Nephron progenitor cell (in vitro differentiated cells): ENCODE results near the gene DDR1.
"Not testable (repeated sequence)": the region's sequence is repeated elsewhere in the genome, so short reads cannot be mapped to it uniquely, and the experiment has no call there.

Experiments
- DNase-seq: peaks from one replicate; pipeline ENCODE4 v3.0.0; 2021
- H3K27ac Mint-ChIP-seq: 2 replicates; pipeline ENCODE4 v1.8.0; 2021; ENCODE audit warnings: mild to moderate bottlenecking, moderate library complexity, mixed read lengths
- H3K27me3 Mint-ChIP-seq: 2 replicates; pipeline ENCODE4 v1.8.0; 2021; ENCODE audit warnings: mild to moderate bottlenecking, low read depth, mixed read lengths; ENCODE audit not compliant: poor library complexity
- H3K36me3 Mint-ChIP-seq: 2 replicates; pipeline ENCODE4 v1.8.0; 2021; ENCODE audit warnings: low read depth, mixed read lengths
- H3K4me1 Mint-ChIP-seq: 2 replicates; pipeline ENCODE4 v1.8.0; 2021; ENCODE audit warnings: mixed read lengths
- H3K4me3 Mint-ChIP-seq: 2 replicates; pipeline ENCODE4 v1.8.0; 2021; ENCODE audit warnings: mild to moderate bottlenecking, moderate library complexity, mixed read lengths
- H3K9me3 Mint-ChIP-seq: 2 replicates; pipeline ENCODE4 v1.8.0; 2021; ENCODE audit warnings: mild to moderate bottlenecking, moderate library complexity, mixed read lengths
- TF ChIP-seq, protein P1 (sequence below): fragments of 200-600 bp; sonication (generic); IDR thresholded peaks from 2 replicates; pipeline ENCODE4 v1.5.0; 2021; ENCODE audit warnings: antibody characterized with exemption

Gene DDR1

DNA sequence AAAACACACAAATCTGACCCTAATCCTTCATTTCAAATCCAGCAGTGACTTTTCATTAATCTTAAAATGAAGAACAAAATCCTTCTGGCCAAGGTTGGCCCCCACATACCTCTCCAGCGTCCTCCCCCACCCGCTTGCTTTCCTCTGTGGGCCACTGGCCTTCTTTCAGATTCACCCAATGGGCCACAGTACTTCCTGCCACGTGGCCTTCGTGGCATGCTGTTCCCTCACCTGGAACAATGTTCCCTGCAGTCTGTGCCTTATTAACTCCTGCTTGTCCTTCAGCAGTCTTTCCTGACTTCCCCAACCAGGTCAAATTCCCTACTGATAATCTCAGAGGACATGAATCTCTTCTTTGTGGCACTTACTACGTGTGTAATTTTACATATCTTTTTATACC is 18.4 kb downstream of the DDR1 start:
- H3K27me3 Mint-ChIP-seq = peaks cover 3% of the 10 kb centered on the region
- H3K4me3 Mint-ChIP-seq = no peak overlapping the region
- peak overlapping the region; percentile 12 for H3K27ac Mint-ChIP-seq
- TF ChIP-seq, protein P1, sequence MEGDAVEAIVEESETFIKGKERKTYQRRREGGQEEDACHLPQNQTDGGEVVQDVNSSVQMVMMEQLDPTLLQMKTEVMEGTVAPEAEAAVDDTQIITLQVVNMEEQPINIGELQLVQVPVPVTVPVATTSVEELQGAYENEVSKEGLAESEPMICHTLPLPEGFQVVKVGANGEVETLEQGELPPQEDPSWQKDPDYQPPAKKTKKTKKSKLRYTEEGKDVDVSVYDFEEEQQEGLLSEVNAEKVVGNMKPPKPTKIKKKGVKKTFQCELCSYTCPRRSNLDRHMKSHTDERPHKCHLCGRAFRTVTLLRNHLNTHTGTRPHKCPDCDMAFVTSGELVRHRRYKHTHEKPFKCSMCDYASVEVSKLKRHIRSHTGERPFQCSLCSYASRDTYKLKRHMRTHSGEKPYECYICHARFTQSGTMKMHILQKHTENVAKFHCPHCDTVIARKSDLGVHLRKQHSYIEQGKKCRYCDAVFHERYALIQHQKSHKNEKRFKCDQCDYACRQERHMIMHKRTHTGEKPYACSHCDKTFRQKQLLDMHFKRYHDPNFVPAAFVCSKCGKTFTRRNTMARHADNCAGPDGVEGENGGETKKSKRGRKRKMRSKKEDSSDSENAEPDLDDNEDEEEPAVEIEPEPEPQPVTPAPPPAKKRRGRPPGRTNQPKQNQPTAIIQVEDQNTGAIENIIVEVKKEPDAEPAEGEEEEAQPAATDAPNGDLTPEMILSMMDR = no peak
- H3K36me3 Mint-ChIP-seq = peaks cover 19% of the 10 kb centered on the region
- H3K4me1 Mint-ChIP-seq = peaks cover 6% of the 10 kb centered on the region
- DNase-seq = no peak
- H3K9me3 Mint-ChIP-seq = no peaks in the 10 kb centered on the region

DNA sequence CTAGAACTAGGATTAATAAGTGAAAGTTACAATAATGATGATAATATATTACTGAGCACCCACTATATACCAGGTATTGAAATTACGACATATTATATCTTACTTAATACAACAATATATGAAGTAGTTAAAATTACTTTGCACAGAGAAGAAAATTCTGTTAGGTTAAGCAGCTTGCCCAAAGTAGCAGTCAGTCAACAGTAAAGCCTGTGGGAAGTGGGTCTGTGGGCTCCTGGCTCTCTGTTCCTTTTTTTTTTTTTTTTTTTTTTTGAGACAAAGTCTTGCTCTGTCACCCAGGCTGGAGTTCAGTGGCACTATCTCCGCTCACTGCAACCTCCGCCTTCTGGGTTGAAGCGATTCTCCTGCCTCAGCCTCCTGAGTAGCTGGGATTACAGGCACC is 18.9 kb downstream of the DDR1 start:
- TF ChIP-seq, protein P1 = no peak
- peaks cover 14% of the 10 kb centered on the region for H3K36me3 Mint-ChIP-seq
- no peak overlapping the region for H3K27ac Mint-ChIP-seq
- no peaks in the 10 kb centered on the region for H3K9me3 Mint-ChIP-seq
- DNase-seq = no peak
- H3K4me1 Mint-ChIP-seq = peaks cover 11% of the 10 kb centered on the region
- H3K27me3 Mint-ChIP-seq = peaks cover 6% of the 10 kb centered on the region
- no peak overlapping the region for H3K4me3 Mint-ChIP-seq

DNA sequence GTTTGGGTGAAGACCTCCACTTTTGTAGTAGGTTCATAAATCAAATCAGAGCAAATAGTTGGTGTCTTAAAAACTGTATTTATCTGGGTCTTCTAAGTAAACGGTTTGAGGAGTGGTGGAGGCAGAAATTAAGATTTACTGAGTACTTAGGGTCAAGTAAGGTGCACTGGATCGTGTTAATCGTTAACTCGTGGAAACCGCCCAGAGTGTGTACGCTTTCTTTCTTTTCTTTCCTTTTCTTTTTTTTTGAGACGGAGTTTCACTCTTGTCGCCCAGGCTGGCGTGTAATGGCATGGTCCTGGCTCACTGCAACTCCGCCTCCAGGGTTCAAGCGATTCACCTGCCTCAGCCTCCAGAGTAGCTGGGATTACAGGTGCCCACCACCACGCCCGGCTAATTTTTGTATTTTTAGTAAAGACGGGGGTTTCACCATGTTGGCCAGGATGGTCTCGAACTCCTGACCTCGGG is 23.0 kb downstream of the DDR1 start:
- peaks cover 23% of the 10 kb centered on the region for H3K36me3 Mint-ChIP-seq
- not testable (repeated sequence) for H3K27ac Mint-ChIP-seq

DNA sequence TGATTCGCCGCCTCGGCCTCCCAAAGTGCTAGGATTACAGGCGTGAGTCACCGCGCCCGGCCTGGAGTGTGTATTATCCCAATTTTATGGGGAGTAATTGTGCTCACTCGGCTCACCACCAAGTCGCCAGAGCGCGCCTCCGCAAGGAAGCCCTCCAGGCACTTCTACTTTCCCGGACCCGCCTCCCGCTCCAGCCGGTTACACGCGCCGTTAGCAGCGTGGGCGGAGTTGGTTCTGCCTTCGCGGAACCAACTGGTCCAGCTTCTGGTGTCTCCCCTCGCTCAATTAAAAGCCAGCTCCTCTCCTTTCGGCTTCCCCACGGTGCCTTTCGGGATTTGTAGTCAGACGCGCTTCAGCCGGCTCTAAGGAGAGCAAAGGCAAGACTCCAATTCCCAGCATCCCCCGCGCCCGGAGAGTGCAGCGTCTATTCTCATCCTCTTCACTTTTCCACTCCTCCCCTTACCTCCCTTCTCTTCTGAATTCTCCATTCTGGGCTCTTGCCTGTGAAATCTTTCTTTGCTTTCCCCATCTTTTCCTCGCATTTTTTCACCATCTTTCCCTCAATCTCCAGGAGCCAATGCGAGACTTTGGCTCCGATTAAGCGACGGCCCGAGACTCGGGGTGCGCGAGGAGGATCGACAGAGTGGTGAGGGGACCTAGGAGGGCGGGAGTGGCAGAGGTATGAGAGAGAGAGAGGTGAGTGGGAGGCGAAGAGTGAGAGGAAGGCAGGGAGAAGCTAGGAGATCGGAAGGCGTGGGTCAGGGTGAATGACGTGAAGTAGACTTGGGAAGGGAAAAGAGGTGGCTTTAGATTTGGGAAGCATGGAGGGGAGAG is 23.7 kb downstream of the DDR1 start, which contains the start of gene GTF2H4:
Gene GTF2H4, plus strand, starts transcription at position 450 of the 834 bp plus-strand sequence.
- H3K4me1 Mint-ChIP-seq = peaks cover 27% of the 10 kb centered on the region
- H3K4me3 Mint-ChIP-seq = peak within 1 kb of the TSS; percentile 100
- TF ChIP-seq, protein P1 = no peak
- DNase-seq = peak; percentile 91
- H3K9me3 Mint-ChIP-seq = no peaks in the 10 kb centered on the region
- H3K36me3 Mint-ChIP-seq = peaks cover 29% of the 10 kb centered on the region
- H3K27me3 Mint-ChIP-seq = peaks cover 5% of the 10 kb centered on the region
- H3K27ac Mint-ChIP-seq = peak within 1 kb of the TSS; percentile 87

More for the DNA sequence above, 23.0 kb downstream of the DDR1 start:
- H3K4me1 Mint-ChIP-seq = peaks cover 27% of the 10 kb centered on the region
- H3K9me3 Mint-ChIP-seq, DNase-seq, H3K27me3 Mint-ChIP-seq: not testable (repeated sequence)
- H3K4me3 Mint-ChIP-seq = peak overlapping the region; percentile 100

DNA sequence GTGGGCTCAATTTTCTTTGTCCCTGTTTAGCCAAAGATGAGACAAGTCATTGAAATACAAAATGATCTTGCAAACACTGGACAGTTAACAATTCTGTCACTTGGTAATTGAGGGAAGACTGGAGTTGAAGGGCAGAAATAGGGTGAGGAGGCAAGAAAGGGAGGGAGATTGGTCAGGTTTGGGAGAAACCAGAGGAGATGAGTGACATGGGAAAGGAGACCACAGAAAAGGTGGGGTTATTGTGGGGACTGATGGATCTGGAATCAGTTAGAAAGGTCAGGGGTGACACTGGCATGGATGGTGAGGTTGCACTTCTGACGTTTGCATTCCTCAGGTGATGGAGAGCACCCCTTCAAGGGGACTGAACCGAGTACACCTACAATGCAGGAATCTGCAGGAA is 24.4 kb downstream of the DDR1 start:
- Mint-ChIP-seq H3K9me3 (no peaks in the 10 kb centered on the region), H3K27me3 (peaks cover 5% of the 10 kb centered on the region), H3K36me3 (peaks cover 35% of the 10 kb centered on the region), H3K27ac (no peak overlapping the region), H3K4me3 (peak overlapping the region; percentile 100), H3K4me1 (peaks cover 34% of the 10 kb centered on the region)
- TF ChIP-seq, protein P1 = no peak
- no peak for DNase-seq

DNA sequence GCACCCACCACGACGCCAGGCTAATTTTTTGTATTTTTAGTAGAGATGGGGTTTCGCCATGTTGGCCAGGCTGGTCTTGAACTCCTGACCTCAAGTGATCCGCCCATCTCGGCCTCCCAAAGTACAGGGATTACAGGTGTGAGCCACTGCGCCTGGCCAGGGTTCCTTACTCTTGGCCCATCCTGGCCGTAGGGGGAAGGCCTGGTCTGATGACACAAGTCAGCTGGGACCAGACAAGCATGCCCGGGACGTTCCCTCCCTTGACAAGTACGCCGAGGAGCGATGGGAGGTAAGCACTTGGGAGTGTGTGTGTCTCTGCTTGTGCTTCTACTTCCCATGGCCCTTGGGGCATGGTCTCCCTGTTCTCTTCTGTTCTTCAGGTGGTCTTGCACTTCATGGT is 26.2 kb downstream of the DDR1 start:
- not testable (repeated sequence) for H3K27me3 Mint-ChIP-seq, DNase-seq, H3K9me3 Mint-ChIP-seq, H3K27ac Mint-ChIP-seq, H3K4me3 Mint-ChIP-seq
- Mint-ChIP-seq H3K4me1 (peaks cover 48% of the 10 kb centered on the region), H3K36me3 (peaks cover 35% of the 10 kb centered on the region)
